ENCODE measurements around the gene C18orf63.

GRCh38 chr18:74303936-74304335, 11.7 kb upstream of the C18orf63 start:
- TF ChIP-seq, protein P1, sequence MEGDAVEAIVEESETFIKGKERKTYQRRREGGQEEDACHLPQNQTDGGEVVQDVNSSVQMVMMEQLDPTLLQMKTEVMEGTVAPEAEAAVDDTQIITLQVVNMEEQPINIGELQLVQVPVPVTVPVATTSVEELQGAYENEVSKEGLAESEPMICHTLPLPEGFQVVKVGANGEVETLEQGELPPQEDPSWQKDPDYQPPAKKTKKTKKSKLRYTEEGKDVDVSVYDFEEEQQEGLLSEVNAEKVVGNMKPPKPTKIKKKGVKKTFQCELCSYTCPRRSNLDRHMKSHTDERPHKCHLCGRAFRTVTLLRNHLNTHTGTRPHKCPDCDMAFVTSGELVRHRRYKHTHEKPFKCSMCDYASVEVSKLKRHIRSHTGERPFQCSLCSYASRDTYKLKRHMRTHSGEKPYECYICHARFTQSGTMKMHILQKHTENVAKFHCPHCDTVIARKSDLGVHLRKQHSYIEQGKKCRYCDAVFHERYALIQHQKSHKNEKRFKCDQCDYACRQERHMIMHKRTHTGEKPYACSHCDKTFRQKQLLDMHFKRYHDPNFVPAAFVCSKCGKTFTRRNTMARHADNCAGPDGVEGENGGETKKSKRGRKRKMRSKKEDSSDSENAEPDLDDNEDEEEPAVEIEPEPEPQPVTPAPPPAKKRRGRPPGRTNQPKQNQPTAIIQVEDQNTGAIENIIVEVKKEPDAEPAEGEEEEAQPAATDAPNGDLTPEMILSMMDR (conservative IDR thresholded peaks at IDR 0.05; ENCODE audit: low read depth, low read length) = no peak
- TF ChIP-seq MAZ (IDR thresholded peaks at IDR 0.05; ENCODE audit: borderline replicate concordance, low read depth, low read length) = no peak
- TF ChIP-seq, protein P2, sequence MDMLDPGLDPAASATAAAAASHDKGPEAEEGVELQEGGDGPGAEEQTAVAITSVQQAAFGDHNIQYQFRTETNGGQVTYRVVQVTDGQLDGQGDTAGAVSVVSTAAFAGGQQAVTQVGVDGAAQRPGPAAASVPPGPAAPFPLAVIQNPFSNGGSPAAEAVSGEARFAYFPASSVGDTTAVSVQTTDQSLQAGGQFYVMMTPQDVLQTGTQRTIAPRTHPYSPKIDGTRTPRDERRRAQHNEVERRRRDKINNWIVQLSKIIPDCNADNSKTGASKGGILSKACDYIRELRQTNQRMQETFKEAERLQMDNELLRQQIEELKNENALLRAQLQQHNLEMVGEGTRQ (IDR thresholded peaks at IDR 0.05; ENCODE audit: low read depth, low read length) = no peak
- no peak for TF ChIP-seq POLR2A (IDR thresholded peaks at IDR 0.05; ENCODE audit: low read depth, low read length)
- no peak for TF ChIP-seq RCOR1 (IDR thresholded peaks at IDR 0.05; ENCODE audit: insufficient replicate concordance, low read length)
- TF ChIP-seq ELK1 (IDR thresholded peaks at IDR 0.05; ENCODE audit: borderline replicate concordance, low read depth, low read length) = no peak

Measured in IMR-90 (cell line).